Coronary artery (tissue), 2 donors: ENCODE results near the gene UTS2R.

Source experiments
- DNase-seq: peaks from one replicate; pipeline ENCODE4 v3.0.0-alpha.2; 2017; ENCODE audit warnings: low spot score
- H3K27ac ChIP-seq, 2 donors: fragments of 200-600 bp; sonication (generic); one replicate each; pipeline ENCODE4 v1.5.1; 2016 to 2019
- H3K4me3 ChIP-seq: fragments of 200-600 bp; sonication (generic); 2 replicates; pipeline ENCODE4 v1.5.1; 2016; ENCODE audit warnings: mild to moderate bottlenecking, moderate library complexity
- TF ChIP-seq, protein P1 (sequence below): fragments of 200-600 bp; sonication (generic); IDR thresholded peaks from one replicate; pipeline ENCODE4 v1.5.1; 2019; ENCODE audit warnings: antibody characterized with exemption

The UTS2R gene

DNA sequence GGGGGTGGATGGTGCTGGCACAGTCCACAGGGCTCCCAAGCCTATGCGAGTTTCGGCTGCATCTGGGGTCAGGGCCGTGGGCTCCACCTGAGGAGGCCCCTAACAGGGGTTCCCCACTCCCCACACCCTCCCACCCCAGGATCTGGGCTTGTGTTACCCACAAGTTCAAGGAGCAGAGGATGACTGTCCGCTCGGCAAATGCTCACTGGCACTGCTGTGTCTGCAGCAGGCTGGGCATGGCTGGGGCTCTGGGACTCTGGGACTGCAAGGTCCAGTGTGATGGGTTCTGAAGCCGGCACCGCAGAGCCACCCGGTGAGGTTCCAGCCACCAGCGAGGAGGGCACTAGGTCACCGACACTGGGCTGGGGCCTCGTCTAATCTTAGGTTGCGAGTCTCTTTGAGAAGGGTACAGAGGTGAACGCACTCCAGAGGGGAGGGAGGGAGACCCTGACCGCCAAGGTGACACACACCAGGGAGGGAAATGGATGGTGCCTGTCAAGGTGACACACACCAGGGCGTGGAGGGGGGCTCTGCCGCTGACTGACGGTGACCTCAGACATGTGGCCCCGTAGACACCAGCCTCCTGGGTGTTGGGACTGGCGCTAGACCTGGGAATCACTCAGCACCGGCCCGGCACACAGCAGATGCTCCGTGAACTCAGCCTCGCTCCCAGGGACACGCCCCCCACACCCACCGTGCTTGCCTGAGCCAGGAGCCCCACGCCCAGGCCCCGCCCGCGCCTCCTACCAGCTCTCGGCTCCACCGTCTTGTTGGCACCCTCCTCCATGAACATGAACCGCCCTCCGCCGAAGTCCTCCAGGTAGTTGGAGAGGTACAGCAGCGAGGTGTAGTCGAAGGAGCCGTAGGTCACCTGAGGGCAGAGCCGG lies 26.1 kb downstream of the UTS2R start:
- Histone ChIP-seq H3K27ac (no peak overlapping the region), H3K4me3 (no peak overlapping the region)
- no peak for DNase-seq
- TF ChIP-seq, protein P1, sequence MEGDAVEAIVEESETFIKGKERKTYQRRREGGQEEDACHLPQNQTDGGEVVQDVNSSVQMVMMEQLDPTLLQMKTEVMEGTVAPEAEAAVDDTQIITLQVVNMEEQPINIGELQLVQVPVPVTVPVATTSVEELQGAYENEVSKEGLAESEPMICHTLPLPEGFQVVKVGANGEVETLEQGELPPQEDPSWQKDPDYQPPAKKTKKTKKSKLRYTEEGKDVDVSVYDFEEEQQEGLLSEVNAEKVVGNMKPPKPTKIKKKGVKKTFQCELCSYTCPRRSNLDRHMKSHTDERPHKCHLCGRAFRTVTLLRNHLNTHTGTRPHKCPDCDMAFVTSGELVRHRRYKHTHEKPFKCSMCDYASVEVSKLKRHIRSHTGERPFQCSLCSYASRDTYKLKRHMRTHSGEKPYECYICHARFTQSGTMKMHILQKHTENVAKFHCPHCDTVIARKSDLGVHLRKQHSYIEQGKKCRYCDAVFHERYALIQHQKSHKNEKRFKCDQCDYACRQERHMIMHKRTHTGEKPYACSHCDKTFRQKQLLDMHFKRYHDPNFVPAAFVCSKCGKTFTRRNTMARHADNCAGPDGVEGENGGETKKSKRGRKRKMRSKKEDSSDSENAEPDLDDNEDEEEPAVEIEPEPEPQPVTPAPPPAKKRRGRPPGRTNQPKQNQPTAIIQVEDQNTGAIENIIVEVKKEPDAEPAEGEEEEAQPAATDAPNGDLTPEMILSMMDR = no peak

DNA sequence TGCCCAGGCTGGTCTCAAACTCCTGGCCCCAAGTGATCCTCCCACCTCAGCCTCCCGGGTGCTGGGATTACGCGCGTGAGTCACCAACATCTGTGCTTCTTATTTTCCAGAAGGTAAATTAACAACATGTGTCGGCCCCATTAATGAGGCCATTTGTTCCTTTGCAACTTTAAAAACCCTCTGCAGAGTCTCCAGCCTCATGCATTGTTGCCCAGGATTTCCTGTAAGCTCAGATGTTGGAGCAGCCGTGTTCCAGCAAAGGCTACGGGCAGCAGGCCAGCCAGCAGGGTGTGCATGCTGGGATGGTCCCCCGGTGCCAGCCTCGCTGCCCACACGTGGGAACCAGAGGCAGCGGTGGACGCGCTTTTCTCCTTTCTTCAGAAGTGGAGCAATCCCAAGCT lies 27.5 kb downstream of the UTS2R start:
- Histone ChIP-seq H3K27ac (no peak overlapping the region), H3K4me3 (no peak overlapping the region)
- TF ChIP-seq, protein P1 = no peak
- no peak for DNase-seq

DNA sequence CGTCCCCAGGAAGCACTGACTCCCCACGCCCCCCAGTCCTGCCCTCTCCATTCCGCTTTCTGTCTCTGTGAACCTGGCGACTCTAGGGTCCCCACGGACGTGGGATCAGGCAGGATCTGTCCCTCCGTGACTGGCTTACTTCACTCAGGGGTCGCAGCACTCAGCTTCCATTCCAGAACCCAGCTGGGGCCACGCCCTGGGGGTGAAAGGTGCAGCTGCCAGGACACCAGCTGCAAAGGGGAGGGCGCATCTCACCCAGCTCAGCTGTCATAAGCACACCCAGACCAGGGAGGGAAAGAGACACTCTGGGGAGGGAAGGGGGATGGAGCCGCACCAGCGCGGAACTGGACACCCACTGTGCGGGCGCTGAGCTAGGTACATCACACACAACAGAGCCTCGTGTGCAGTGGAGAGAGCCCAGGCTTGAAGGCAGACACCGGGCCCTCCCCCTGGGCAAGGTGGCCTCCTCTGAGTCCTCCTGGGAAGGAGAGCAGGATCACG lies 28.1 kb downstream of the UTS2R start:
- H3K27ac ChIP-seq = no peak overlapping the region
- no peak for DNase-seq

DNA sequence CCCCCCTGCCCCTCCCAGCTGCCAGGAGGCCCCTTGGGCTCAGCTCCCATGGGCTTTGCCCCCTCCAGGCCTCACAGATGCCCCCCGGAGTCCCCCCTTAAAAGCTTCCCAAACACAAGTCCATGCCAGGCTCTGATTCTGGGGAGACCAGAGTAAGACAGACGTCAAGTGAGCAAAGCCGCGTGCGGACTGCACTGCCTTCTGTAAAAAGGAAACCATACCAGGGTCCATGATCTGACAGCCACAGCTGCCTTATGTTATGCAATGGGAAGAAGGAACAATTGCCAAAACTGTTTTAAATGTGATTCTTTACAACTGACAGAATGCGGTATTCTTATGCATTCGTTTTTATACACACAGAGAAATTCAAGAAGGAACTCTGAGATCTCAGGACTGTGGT lies 28.6 kb downstream of the UTS2R start:
- no peak for DNase-seq
- no peak overlapping the region for H3K4me3 ChIP-seq
- TF ChIP-seq, protein P1 = no peak
- H3K27ac ChIP-seq = no peak overlapping the region

More for the DNA sequence above, 28.1 kb downstream of the UTS2R start:
- TF ChIP-seq, protein P1 = no peak
- H3K4me3 ChIP-seq = no peak overlapping the region

DNA sequence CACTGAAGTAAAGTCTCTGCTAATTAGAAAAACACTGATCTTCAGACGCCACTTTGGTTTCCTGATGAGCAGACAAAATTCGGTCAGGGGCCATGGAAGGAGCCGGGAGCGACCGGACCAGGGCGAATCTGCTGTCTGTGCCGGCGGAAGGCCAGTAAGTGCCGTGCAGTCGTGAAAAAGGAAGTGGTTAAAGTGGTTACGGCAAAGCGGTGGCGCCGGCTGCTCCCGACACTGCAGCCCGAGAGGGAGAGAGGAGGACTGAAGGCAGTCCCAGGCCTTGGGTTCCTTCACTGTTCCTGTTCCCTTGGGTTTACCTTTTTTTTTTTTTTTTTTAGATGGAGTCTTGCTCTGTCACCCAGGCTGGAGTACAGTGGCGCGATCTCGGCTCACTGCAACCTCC lies 29.3 kb downstream of the UTS2R start:
- no peak for DNase-seq
- TF ChIP-seq, protein P1 = no peak
- Histone ChIP-seq H3K27ac (no peak overlapping the region), H3K4me3 (no peak overlapping the region)

DNA sequence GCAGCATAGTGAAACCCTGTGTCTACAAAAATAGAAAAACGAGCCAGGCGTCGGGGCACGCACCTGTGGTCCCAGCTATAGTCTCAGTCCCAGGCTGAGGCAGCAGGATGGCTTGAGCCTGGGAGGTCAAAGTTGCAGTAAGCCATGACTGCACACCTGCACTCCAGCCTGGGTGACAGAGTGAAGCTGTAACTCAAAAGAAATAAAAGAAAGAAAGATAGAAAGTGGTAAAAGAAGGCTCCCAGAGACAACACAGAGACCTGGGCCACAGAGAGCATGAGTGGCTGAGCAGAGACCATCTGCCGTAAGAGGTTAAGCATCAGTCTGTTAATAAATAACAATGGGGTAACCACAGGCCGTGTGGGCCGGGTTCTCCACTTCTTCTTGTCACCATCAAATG lies 31.3 kb downstream of the UTS2R start:
- TF ChIP-seq, protein P1 = no peak
- no peak overlapping the region for H3K4me3 ChIP-seq
- no peak for DNase-seq
- H3K27ac ChIP-seq = no peak overlapping the region
